Lower leg skin (tissue), 3 donors: Measurements from ENCODE around the gene TBC1D12.

Source experiments
- POLR2A ChIP-seq, 2 donors: fragments of 450-650 bp; IDR thresholded peaks; one replicate each; pipeline ENCODE4 v1.6.1; 2016 to 2017; ENCODE audit warnings: antibody characterized with exemption in 2 of 2, mild to moderate bottlenecking in 1 of 2, moderate library complexity in 1 of 2
- TF ChIP-seq, protein P1 (sequence below), 3 donors: fragments of 450-650 bp; IDR thresholded peaks; one replicate each; pipeline ENCODE4 v1.5.1; 2016; ENCODE audit warnings: antibody characterized with exemption in 3 of 3, mild to moderate bottlenecking in 3 of 3, moderate library complexity in 2 of 3

DNA sequence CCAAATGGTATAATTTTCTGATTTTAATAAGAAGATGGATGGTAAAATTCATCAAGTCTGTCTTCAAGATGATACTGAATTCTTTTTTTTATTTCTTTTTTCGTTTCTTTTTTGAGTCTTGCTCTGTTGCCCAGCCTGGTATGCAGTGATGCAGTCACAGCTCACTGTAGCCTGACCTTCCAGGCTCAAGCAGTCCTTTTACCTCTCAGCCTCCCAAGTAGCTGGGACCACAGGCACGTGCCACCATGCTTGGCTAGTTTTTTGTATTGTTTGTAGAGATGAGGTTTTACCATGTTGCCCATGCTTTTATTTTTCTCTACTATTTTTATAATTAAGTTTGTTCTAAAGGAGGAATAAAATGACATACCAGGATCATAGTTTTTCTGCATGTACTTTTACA, 91.1 kb downstream of the TBC1D12 start:
- TF ChIP-seq, protein P1, sequence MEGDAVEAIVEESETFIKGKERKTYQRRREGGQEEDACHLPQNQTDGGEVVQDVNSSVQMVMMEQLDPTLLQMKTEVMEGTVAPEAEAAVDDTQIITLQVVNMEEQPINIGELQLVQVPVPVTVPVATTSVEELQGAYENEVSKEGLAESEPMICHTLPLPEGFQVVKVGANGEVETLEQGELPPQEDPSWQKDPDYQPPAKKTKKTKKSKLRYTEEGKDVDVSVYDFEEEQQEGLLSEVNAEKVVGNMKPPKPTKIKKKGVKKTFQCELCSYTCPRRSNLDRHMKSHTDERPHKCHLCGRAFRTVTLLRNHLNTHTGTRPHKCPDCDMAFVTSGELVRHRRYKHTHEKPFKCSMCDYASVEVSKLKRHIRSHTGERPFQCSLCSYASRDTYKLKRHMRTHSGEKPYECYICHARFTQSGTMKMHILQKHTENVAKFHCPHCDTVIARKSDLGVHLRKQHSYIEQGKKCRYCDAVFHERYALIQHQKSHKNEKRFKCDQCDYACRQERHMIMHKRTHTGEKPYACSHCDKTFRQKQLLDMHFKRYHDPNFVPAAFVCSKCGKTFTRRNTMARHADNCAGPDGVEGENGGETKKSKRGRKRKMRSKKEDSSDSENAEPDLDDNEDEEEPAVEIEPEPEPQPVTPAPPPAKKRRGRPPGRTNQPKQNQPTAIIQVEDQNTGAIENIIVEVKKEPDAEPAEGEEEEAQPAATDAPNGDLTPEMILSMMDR (IDR thresholded peaks at IDR 0.05): no peak
- no peak for TF ChIP-seq POLR2A (IDR thresholded peaks at IDR 0.05)
